SK-N-SH treated with all-trans-retinoic acid at 6 μM for 48 hours (cell line): Measurements from ENCODE around the gene NFS1.
"Not testable (repeated sequence)": the region's sequence is repeated elsewhere in the genome, so short reads cannot be mapped to it uniquely, and the experiment has no call there.

ENCODE experiments used
- CSRNP3 ChIP-seq: fragments of 250-450 bp; sonication (Bioruptor Pico); IDR thresholded peaks from 2 replicates; pipeline ENCODE4 v1.5.1; 2021; ENCODE audit warnings: mild to moderate bottlenecking, moderate library complexity
- ISL1 ChIP-seq: fragments of 250-450 bp; sonication (Bioruptor Pico); IDR thresholded peaks from 2 replicates; pipeline ENCODE4 v2.1.2; 2022; ENCODE audit warnings: mild to moderate bottlenecking, moderate library complexity
- PATZ1 ChIP-seq: fragments of 250-450 bp; sonication (Bioruptor Pico); IDR thresholded peaks from 2 replicates; pipeline ENCODE4 v1.8.0; 2020; ENCODE audit warnings: mild to moderate bottlenecking, moderate library complexity, borderline replicate concordance
- PPARA ChIP-seq: fragments of 250-450 bp; sonication (Bioruptor Pico); IDR thresholded peaks from 2 replicates; pipeline ENCODE4 v1.5.0; 2020; ENCODE audit warnings: mild to moderate bottlenecking, borderline replicate concordance

- not testable (repeated sequence) for TF ChIP-seq PATZ1; PPARA (CRISPR knock-in tag); CSRNP3; ISL1
Measured at GRCh38 chr20:35723275-35723639, 24.1 kb upstream of the NFS1 start.
